H9 (cell line): Measurements from ENCODE around the gene EPHA1. TPM values are rescaled to one million over a fixed set of nuclear protein-coding genes. Genes with fewer than 3 reads are reported as not detected.
A peak's percentile ranks its signal among the peaks of the same experiment; 100 is the strongest.
"Not testable (repeated sequence)": the region's sequence is repeated elsewhere in the genome, so short reads cannot be mapped to it uniquely, and the experiment has no call there.

Experiments used
- DNase-seq: peaks from one replicate; pipeline ENCODE4 v3.0.0-alpha.2; 2017
- H2AFZ ChIP-seq: one replicate; pipeline ENCODE4 v1.6.1; 2013; ENCODE audit warnings: mild to moderate bottlenecking, low read length, control low read depth, moderate library complexity
- H2AK5ac ChIP-seq: 2 replicates; pipeline ENCODE4 v1.6.1; 2013; ENCODE audit warnings: low read length, control low read depth, mixed read lengths; ENCODE audit not compliant: insufficient read length
- H2BK120ac ChIP-seq: one replicate; pipeline ENCODE4 v1.6.1; 2013; ENCODE audit warnings: low read depth, mild to moderate bottlenecking, low read length, control low read depth, inconsistent platforms; ENCODE audit not compliant: poor library complexity, severe bottlenecking
- H2BK12ac ChIP-seq: 2 replicates; pipeline ENCODE4 v1.6.1; 2013; ENCODE audit warnings: low read length, control low read depth, mixed read lengths, low read depth; ENCODE audit not compliant: insufficient read length
- H2BK15ac ChIP-seq: 2 replicates; pipeline ENCODE4 v1.6.1; 2013; ENCODE audit warnings: low read depth, low read length, control low read depth
- H2BK20ac ChIP-seq: one replicate; pipeline ENCODE4 v1.6.1; 2013; ENCODE audit warnings: low read depth, mild to moderate bottlenecking, low read length, control low read depth, inconsistent platforms; ENCODE audit not compliant: poor library complexity, severe bottlenecking
- H2BK5ac ChIP-seq: 2 replicates; pipeline ENCODE4 v1.6.1; 2013; ENCODE audit warnings: low read length, control low read depth, mixed read lengths; ENCODE audit not compliant: insufficient read length
- H3K14ac ChIP-seq: 2 replicates; pipeline ENCODE4 v1.6.1; 2013; ENCODE audit warnings: low read length, control low read depth; ENCODE audit not compliant: insufficient read depth
- H3K18ac ChIP-seq: 2 replicates; pipeline ENCODE4 v1.6.1; 2013; ENCODE audit warnings: low read depth, mild to moderate bottlenecking, mixed read lengths, low read length, control low read depth; ENCODE audit not compliant: insufficient read length
- H3K23ac ChIP-seq: 2 replicates; pipeline ENCODE4 v1.6.1; 2013; ENCODE audit warnings: low read length, control low read depth, mixed read lengths, low read depth; ENCODE audit not compliant: insufficient read length
- H3K23me2 ChIP-seq: 2 replicates; pipeline ENCODE4 v1.6.1; 2013; ENCODE audit warnings: low read depth, mild to moderate bottlenecking, mixed read lengths, low read length, control low read depth; ENCODE audit not compliant: insufficient read length, poor library complexity, severe bottlenecking
- H3K27ac ChIP-seq: 2 replicates; pipeline ENCODE4 v1.5.1; 2013; ENCODE audit warnings: low read length, control low read depth, mixed read lengths, low read depth; ENCODE audit not compliant: insufficient read length
- H3K27me3 ChIP-seq: 2 replicates; pipeline ENCODE4 v1.6.1; 2013; ENCODE audit warnings: low read length, control low read depth, inconsistent platforms; ENCODE audit not compliant: insufficient read depth
- H3K4ac ChIP-seq: 2 replicates; pipeline ENCODE4 v1.6.1; 2013; ENCODE audit warnings: low read depth, mild to moderate bottlenecking, control low read depth, inconsistent platforms, low read length, moderate library complexity
- H3K4me1 ChIP-seq: 2 replicates; pipeline ENCODE4 v1.6.1; 2013; ENCODE audit warnings: low read length, control low read depth, inconsistent platforms; ENCODE audit not compliant: insufficient read depth
- H3K4me2 ChIP-seq: 2 replicates; pipeline ENCODE4 v1.6.1; 2013; ENCODE audit warnings: low read length, control low read depth, mixed read lengths; ENCODE audit not compliant: insufficient read length, insufficient read depth
- H3K56ac ChIP-seq: 2 replicates; pipeline ENCODE4 v1.6.1; 2013; ENCODE audit warnings: low read depth, mild to moderate bottlenecking, mixed read lengths, low read length, control low read depth; ENCODE audit not compliant: insufficient read length
- H3K79me1 ChIP-seq: 2 replicates; pipeline ENCODE4 v1.6.1; 2013; ENCODE audit warnings: low read depth, mild to moderate bottlenecking, moderate library complexity, low read length, control low read depth, inconsistent platforms; ENCODE audit not compliant: insufficient read depth, poor library complexity, severe bottlenecking
- H3K79me2 ChIP-seq: 2 replicates; pipeline ENCODE4 v1.6.1; 2013; ENCODE audit warnings: low read length, control low read depth, inconsistent platforms; ENCODE audit not compliant: insufficient read depth
- H3K9ac ChIP-seq: 2 replicates; pipeline ENCODE4 v1.6.1; 2013; ENCODE audit warnings: low read length, control low read depth, mixed read lengths; ENCODE audit not compliant: insufficient read length; ENCODE audit errors: extremely low read depth
- H3K9me3 ChIP-seq: one replicate; pipeline ENCODE4 v1.6.1; 2013; ENCODE audit warnings: low read depth, low read length, inconsistent platforms; ENCODE audit not compliant: control insufficient read depth
- H3T11ph ChIP-seq: one replicate; pipeline ENCODE4 v1.6.1; 2013; ENCODE audit warnings: mild to moderate bottlenecking, low read length, control low read depth, inconsistent platforms
- H4K20me1 ChIP-seq: one replicate; pipeline ENCODE4 v1.6.1; 2013; ENCODE audit not compliant: control insufficient read depth, insufficient read length, insufficient read depth
- H4K5ac ChIP-seq: 2 replicates; pipeline ENCODE4 v1.6.1; 2013; ENCODE audit warnings: low read depth, mild to moderate bottlenecking, mixed read lengths, low read length, control low read depth; ENCODE audit not compliant: insufficient read length
- H4K8ac ChIP-seq: replicated peaks from 2 replicates; pipeline ENCODE4 v1.6.1; 2013; ENCODE audit warnings: low read length, control low read depth, mixed read lengths, low read depth; ENCODE audit not compliant: insufficient read length
- H4K91ac ChIP-seq: 2 replicates; pipeline ENCODE4 v1.6.1; 2013; ENCODE audit warnings: low read depth, mild to moderate bottlenecking, moderate library complexity, mixed read lengths, low read length, control low read depth; ENCODE audit not compliant: insufficient read length
- H3K27ac Mint-ChIP-seq, 3 experiments: 2 replicates in 2 of 3; 3 replicates in 1 of 3; pipeline ENCODE4 v1.8.0; 2020 to 2021; ENCODE audit warnings: mixed read lengths in 3 of 3, mild to moderate bottlenecking in 1 of 3, moderate library complexity in 1 of 3
- H3K27me3 Mint-ChIP-seq: 2 replicates; pipeline ENCODE4 v1.8.0; 2021; ENCODE audit warnings: low read depth, mild to moderate bottlenecking, moderate library complexity, mixed read lengths
- H3K36me3 Mint-ChIP-seq, 3 experiments: 2 replicates in 2 of 3; 3 replicates in 1 of 3; pipeline ENCODE4 v1.8.0; 2020 to 2021; ENCODE audit warnings: low read depth in 3 of 3, mixed read lengths in 3 of 3; ENCODE audit not compliant: insufficient read depth in 1 of 3
- H3K4me1 Mint-ChIP-seq, 2 experiments: 2 replicates each; pipeline ENCODE4 v1.8.0; 2020; ENCODE audit warnings: mixed read lengths in 2 of 2
- H3K4me3 Mint-ChIP-seq, 2 experiments: 2 replicates in 1 of 2; 3 replicates in 1 of 2; pipeline ENCODE4 v1.8.0; 2020 to 2021; ENCODE audit warnings: mild to moderate bottlenecking in 2 of 2, mixed read lengths in 2 of 2, moderate library complexity in 1 of 2
- H3K9me3 Mint-ChIP-seq, 2 experiments: 2 replicates in 1 of 2; 3 replicates in 1 of 2; pipeline ENCODE4 v1.8.0; 2020; ENCODE audit warnings: mild to moderate bottlenecking in 2 of 2, mixed read lengths in 2 of 2, moderate library complexity in 1 of 2
- WGBS: extraction: QIAGEN DNeasy Blood & Tissue Kit; methylation state at CpG from one replicate; pipeline ENCODE4 v1.1.7; 2013; ENCODE audit warnings: missing lambda C conversion rate, low lambda C conversion rate, mixed read lengths; ENCODE audit not compliant: insufficient read length; ENCODE audit errors: extremely low coverage; 5-methylcytosine and 5-hydroxymethylcytosine counted together
- total RNA-seq: library from RNA; stranded (reverse); gene quantifications from 2 replicates; pipeline ENCODE4 v1.2.1, GENCODE V29; 2021
- TF ChIP-seq, protein P1 (sequence below): fragments of 200-600 bp; sonication (generic); conservative IDR thresholded peaks from 3 replicates; pipeline ENCODE4 v1.8.0; 2021; ENCODE audit warnings: antibody characterized with exemption, mild to moderate bottlenecking

Gene EPHA1
- total RNA-seq, 1 experiment from 2014 or later = 109 TPM

DNA sequence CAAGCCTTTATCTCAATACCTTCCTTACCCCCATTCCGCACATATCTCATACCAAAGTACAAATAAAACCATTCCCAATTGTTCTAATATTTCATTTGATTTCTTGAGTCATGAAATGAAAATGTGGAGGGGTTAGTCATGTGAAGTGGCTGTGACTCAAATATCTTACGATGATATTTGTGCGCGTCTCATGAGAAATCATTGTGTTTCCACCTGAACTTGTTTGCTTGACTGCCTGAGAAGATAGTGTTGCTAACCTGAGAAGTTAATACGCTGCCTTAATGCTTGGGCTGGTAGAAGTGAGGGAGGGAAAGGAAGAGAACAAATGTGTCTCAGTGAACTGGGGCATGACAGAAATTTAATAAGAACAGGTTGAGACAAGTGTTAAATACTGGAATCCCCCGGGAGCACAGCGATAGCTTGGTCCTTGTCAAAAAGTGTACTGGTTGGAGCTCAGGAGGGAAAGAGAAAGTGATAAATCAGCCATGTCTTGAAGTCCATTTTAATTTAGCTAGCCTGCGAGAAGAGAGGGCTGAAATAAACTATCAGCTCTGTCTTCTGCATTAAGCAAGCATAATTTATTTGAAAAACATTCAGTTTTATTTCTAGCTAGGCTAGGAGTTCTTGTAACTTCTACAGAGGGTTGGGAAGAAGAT is 7.2 kb upstream of the EPHA1 start:
- H3K4me1 ChIP-seq = peaks cover 21% of the 10 kb centered on the region
- no peak overlapping the region for H4K91ac ChIP-seq
- no peak overlapping the region for H3K18ac ChIP-seq
- no peak overlapping the region for H2AFZ ChIP-seq
- no peaks in the 10 kb centered on the region for H3K27me3 ChIP-seq
- Mint-ChIP-seq H3K27ac (peak overlapping the region in 1 of 3 experiments; percentile 14; a peak in 1 of 7 replicates), H3K4me3 (no peak overlapping the region), H3K9me3 (peaks cover 5 to 15% of the 10 kb centered on the region in 2 experiments; a peak in 4 of 5 replicates), H3K27me3 (no peaks in the 10 kb centered on the region; the same call in 1 of the 2 replicates), H3K4me1 (peaks cover 54 to 58% of the 10 kb centered on the region in 2 experiments), H3K36me3 (peaks cover 4 to 16% (median 11%) of the 10 kb centered on the region in 3 experiments)
- DNase-seq = no peak
- no peak overlapping the region for H3K27ac ChIP-seq
- no peaks in the 10 kb centered on the region for H3K23me2 ChIP-seq
- H4K8ac ChIP-seq = no peak overlapping the region
- H2BK20ac ChIP-seq = no peak overlapping the region
- H2BK15ac ChIP-seq = no peak overlapping the region
- no peaks in the 10 kb centered on the region for H3K79me1 ChIP-seq
- H3K4ac ChIP-seq = no peak overlapping the region
- no peak overlapping the region for H2BK12ac ChIP-seq
- no peak overlapping the region for H2BK120ac ChIP-seq
- H2AK5ac ChIP-seq = no peak overlapping the region
- no peak overlapping the region for H3K14ac ChIP-seq
- no peaks in the 10 kb centered on the region for H3K79me2 ChIP-seq
- H3T11ph ChIP-seq = no peak overlapping the region
- H2BK5ac ChIP-seq = no peak overlapping the region
- no peaks in the 10 kb centered on the region for H4K20me1 ChIP-seq
- no peak overlapping the region for H3K4me2 ChIP-seq
- 100% methylated on average over 1 of the region's 8 CpGs for WGBS
- no peak overlapping the region for H3K56ac ChIP-seq
- no peak overlapping the region for H3K23ac ChIP-seq
- TF ChIP-seq, protein P1, sequence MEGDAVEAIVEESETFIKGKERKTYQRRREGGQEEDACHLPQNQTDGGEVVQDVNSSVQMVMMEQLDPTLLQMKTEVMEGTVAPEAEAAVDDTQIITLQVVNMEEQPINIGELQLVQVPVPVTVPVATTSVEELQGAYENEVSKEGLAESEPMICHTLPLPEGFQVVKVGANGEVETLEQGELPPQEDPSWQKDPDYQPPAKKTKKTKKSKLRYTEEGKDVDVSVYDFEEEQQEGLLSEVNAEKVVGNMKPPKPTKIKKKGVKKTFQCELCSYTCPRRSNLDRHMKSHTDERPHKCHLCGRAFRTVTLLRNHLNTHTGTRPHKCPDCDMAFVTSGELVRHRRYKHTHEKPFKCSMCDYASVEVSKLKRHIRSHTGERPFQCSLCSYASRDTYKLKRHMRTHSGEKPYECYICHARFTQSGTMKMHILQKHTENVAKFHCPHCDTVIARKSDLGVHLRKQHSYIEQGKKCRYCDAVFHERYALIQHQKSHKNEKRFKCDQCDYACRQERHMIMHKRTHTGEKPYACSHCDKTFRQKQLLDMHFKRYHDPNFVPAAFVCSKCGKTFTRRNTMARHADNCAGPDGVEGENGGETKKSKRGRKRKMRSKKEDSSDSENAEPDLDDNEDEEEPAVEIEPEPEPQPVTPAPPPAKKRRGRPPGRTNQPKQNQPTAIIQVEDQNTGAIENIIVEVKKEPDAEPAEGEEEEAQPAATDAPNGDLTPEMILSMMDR = no peak
- no peak overlapping the region for H3K9ac ChIP-seq
- no peaks in the 10 kb centered on the region for H3K9me3 ChIP-seq
- no peak overlapping the region for H4K5ac ChIP-seq

DNA sequence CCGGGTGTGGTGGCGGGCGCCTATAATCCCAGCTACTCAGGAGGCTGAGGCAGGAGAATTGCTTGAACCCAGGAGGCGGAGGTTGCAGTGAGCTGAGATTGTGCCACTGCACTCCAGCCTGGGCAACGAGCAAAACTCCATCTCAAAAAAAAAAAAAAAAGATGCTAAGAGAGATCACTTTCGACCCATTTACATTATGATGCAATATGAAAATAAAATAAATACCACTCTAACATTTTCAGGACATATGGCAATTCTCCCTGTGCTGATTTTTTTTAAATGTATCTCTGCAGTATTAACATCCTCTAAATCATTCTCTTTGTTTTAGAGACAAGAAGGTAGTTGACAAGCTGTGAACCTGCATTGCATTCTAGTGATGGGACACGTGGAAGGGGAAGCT is 6.6 kb upstream of the EPHA1 start:
- not testable (repeated sequence) for H3K27ac ChIP-seq, H4K5ac ChIP-seq, H2BK12ac ChIP-seq, H2BK20ac ChIP-seq, H3K9ac ChIP-seq, H2AFZ ChIP-seq, H4K8ac ChIP-seq, H3K9me3 Mint-ChIP-seq, H2BK15ac ChIP-seq, H4K20me1 ChIP-seq, H3K4me3 Mint-ChIP-seq, H4K91ac ChIP-seq, H2BK120ac ChIP-seq, H3K14ac ChIP-seq, H3K4ac ChIP-seq, H2AK5ac ChIP-seq, H3K56ac ChIP-seq, H3T11ph ChIP-seq, H3K79me1 ChIP-seq, H3K4me2 ChIP-seq, H2BK5ac ChIP-seq, H3K18ac ChIP-seq, H3K79me2 ChIP-seq, H3K27me3 Mint-ChIP-seq, H3K23me2 ChIP-seq, H3K23ac ChIP-seq, H3K36me3 Mint-ChIP-seq, DNase-seq, H3K27me3 ChIP-seq, H3K9me3 ChIP-seq
- Mint-ChIP-seq H3K4me1 (peaks cover 61 to 64% of the 10 kb centered on the region in 2 experiments), H3K27ac (peak overlapping the region in 2 of 3 experiments; percentile 9 to 28; a peak in 1 of 7 replicates)
- no CpG with 5 or more reads among the region's 7 CpGs for WGBS
- peaks cover 21% of the 10 kb centered on the region for H3K4me1 ChIP-seq
